Measurements from ENCODE around the gene SIRPB1.
"Not testable (repeated sequence)": the region's sequence is repeated elsewhere in the genome, so short reads cannot be mapped to it uniquely, and the experiment has no call there.

Gene SIRPB1

DNA sequence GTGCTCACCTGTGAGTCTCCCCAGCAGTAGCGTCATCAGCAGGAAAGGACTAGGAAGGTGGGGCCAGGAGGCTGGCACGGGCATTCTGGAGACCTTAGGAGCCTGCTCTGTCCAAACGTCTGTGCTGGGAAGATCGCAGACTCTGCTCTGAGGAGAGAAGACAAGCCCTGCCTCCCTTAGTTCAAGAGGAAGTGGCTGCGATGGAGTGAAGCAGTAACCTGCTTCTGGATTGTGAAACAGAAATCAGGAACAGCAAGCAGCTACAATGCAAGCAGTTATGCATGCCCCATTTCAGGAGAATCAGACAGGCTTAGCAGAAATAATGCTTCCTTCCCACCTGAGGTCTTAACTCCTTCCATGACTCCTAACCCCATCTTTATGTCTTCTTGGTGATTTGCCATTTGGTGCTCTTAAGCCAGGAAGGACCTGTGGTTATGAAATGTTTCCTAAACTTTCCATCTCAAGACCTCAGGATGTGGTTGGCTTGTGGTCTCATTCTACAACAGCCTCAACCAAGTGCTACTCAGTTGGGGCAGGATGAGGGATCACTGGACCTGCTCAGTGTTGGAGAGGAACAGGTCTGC lies at the start of gene SIRPB1:
Gene SIRPB1 (minus strand): TSS at position 149 of the 584 bp plus-strand sequence. CDS start 65 bp downstream, at position 84.
- DNase-seq: no peak

DNA sequence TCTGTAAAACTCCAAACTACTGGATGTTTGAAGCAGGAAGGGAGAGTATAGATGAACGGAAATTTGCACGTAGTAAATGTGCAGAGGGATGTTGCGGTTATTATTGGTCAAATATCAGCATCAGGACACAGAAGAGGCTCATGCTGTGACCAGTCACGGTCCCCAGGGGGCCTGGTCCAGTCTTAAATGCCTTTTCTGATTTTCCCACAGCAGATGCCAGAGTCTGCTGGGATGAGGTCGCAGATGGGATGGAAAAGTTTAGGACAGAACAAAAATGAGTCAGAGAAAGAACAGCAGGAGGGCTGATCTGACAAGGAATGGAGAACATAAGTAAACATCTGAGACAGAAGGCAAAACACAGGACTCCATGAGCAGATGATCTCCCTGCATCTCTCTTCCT lies 49.5 kb upstream of the SIRPB1 start:
- DNase-seq: no peak

DNA sequence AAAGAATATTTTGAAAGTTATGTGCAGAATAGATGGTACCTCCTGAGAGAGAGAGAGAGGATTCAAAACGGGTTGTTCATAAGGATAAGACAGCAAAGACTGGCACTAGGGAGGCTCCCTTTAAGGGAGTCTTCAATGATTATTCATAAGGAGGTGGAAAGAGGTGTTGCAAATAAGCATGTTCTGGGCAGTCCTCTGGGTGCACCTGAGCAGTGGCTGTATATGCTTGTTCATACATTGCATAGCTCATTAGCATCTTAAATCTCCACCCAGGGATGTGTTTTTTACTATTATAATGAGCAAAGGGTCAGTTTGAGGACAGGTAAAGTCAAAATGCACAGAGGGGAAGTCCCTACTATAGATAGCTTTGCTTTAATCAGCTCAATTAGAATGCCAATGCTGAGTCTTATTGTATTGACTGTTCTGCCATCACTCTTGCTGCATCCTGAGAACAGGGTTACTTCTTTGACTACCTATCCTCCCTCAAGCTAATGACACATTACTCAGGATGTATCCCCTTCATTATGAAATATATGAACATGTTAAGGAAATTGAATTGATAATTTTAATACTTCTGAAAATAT lies 47.8 kb upstream of the SIRPB1 start:
- no peak for DNase-seq

DNA sequence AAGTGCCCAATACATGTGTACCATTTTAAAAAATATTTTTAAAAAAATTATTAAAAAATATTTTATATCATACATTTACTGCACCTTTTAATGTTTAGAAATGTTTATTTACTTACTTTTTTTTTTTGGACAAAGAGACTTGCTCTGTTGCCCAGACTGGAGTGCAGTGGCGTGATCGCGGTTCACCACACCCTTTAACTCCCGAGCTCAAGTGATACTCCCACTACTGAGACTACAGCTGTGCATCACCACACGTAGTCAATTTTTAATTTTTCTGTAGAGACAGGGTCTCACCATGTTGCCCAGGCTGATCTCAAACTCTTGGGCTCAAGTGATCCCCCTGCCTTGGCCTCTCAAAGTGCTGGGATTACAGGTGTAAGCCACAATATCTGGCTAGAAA lies 47.0 kb upstream of the SIRPB1 start:
- DNase-seq: no peak

DNA sequence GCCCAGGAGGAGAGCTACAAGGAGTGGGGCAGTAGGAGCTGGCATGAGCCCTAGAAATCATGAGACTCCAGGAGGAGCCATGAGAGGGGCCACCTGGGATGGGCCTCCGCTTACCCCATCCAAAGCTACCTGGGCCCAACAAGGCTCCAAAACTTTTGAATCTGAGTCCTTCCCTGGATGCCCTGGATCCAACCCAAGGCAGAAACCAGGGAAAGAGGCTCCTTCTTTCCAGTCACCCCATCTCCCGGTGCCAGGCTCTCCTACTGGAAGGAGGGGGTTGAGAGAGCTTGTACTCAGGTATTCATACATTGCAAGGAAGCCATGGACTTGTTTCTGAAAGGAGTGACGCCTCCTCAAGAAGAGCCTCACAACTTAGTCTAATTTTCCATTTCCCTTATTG lies 45.5 kb upstream of the SIRPB1 start:
- DNase-seq: no peak

DNA sequence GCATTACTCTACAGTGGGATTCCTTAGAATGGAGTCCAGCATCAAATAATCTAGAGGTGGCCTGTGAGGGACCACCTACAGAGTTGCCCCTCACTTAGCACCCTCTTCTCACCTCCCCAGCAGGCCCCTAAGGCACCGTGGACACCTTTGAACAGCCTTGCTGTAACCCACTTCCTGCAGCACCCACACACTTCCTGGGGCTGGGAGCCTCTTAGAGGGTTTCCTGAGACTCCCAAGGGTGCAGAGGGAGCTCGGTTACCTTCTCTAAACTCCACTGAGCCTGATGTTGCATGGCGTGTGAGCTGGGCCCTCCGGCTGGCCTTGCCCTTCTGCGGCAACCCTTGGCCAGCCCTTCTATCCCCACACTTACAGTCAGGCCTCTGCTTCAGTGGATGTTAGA lies 45.1 kb upstream of the SIRPB1 start:
- DNase-seq: peak; percentile 76

DNA sequence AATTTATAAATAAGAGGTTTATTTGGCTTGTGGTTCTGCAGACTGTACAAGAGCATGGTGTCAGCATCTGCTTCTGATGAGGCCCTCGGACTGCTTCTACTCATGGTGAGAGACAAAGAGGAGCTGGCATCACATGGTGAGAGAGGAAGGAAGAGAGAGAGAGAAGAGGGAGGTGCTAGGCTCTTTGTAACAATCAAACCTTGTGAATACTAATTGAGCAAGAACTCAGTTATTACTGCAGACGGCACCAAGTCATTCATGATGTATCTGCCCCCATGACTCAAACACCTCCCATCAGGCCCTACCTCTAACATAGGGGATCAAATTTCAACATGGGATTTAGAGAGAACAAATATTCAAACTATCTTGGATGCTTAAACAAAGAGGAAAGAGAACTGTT lies 44.1 kb upstream of the SIRPB1 start:
- DNase-seq: no peak

DNA sequence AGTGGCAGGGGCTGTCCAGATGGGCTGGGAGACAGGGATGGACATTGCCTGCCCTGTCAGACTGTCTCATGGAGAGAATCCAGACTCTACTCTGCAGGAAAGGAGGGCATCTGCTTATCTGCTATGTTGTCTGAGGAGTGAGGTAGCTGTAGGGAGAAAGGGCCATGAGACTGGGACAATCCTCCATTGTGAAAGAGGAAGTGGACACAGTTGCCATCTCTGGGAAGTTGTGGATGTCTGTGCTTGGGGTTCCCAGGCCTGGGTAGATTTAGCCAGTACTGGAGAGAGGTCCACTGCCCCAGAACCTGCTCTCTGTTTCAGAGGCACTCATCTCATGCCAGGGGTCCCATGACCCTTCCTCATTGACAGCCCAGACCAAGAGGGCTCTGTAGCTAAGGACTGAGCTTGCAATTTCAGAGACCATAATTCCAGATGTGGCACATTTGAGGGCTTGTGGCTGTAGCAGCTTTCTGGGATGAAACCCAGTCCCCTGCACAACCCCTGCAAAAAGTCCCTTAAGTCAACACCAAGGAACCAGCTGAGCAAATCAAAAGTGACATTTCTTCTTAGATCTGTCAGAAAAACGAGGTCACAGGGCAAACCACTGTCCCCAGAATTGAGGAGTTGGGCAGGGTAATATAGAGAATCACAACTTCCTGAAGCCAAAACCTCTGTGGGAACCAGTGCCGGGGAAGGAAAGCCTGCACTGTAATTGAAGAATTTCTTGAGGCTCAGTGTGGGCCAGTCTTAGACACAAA lies 41.9 kb upstream of the SIRPB1 start:
- DNase-seq: no peak

DNA sequence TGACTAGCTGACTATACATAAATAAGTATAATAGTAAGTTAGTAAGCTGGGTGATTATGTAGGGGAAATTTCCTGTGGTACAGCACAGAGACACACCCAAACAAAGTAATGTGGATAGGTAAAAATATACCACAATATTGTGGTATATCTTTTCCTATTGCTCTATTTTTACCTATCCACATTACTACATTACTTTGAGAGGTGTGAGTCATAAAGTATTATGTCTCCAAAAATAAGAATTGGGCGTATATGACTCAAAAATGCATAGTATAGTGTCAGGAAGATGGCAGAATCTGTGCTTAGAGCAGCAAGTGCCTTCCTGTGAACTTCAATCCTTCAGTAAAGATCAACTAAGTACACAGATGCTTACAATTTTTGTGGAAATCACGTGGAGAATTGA lies 40.4 kb upstream of the SIRPB1 start:
- DNase-seq: no peak

DNA sequence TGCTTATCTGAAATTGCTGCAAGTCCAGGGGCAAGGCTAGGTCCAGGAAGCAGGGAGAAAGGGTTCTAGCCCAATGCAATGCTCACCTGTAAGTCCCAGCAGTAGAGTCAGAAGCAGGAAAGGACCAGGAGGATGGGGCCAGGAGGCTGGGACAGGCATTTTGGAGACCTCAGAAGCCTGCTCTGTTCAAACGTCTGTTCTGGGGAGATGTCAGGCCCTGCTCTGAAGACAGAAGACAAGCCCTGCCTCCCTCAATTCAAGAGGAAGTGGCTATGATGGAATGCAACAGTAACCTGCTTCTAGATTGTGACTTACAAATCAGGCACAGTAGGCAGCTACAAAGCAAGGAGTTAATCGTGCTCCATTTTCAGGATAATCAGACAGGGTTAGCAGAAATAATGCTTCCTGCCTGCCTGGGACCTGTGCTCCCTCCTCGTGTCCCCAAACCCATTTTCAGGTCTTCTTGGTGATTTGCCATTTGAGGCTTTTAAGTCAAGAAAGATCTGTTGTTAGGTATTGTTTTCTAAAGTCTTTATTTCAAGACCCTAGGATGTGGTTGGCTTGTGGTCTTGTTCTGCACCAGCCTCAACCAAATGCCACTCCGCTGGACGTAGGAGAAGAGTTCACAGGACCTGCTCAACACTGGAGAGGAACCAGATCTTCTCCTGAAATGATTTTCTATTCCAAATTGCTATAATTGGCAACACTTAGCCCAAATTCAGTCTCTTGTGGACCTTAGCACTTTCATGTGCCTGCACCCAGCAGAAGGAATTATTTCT lies 37.9 kb upstream of the SIRPB1 start, which contains the start of gene SIRPG:
Gene SIRPG (minus strand): TSS at position 224 of the 779 bp plus-strand sequence. CDS start 65 bp downstream, at position 159.
- DNase-seq: no peak

DNA sequence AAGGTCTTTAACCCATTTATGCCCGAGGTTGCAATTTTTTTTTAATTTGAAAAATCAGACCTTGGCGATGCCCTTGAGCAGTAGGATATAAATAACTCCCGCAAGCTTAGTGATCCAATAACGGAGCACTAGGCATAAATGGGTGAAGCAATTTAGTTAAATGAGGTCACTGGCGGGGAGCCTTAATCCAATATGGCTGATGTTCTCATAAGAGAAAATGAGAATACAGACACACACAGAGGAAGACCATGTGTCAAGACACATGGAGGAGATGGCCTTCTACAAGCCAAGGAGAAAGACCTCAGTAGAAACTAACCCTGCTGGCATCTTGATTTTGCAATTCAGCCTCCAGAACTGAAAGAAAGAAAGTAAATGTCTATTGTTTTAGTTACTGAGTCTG lies 37.0 kb upstream of the SIRPB1 start:
- DNase-seq: no peak

DNA sequence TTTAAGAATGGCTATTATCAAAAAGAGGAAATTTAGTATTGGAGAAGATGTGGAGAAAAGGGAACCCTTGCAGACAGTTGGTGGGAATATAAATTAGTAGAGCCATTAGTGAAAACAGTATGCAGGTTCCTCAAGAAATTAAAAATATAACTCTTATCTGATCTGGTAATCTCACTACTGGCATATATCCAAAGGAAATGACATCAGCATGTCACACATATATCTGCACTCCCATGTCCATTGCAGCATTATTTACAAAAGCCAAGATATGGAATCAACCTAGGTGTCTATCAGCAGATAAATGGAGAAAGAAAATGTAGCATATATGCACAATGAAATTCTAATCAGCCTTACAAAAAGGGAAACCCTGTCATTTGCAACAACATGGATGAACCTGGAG lies 35.2 kb upstream of the SIRPB1 start:
- no peak for DNase-seq

DNA sequence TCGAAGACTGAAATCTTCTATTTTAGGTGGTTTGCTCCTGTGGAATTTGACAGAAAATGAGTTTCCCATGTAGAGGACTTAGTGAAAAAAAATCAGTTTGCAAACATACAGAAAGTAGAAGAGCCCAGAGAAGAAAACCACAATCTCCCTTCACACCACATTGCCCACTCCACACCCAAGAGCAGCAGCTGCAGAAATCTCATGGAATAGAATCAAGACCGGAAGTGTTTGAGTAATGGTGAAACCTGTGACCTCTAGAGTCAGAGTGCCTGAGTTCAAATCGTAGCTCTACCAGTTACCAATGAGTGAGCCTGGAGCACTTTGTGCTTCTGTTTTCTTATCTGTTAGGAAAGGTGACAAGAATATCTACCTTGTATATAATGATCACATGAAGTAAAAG lies 33.2 kb upstream of the SIRPB1 start:
- DNase-seq: no peak

DNA sequence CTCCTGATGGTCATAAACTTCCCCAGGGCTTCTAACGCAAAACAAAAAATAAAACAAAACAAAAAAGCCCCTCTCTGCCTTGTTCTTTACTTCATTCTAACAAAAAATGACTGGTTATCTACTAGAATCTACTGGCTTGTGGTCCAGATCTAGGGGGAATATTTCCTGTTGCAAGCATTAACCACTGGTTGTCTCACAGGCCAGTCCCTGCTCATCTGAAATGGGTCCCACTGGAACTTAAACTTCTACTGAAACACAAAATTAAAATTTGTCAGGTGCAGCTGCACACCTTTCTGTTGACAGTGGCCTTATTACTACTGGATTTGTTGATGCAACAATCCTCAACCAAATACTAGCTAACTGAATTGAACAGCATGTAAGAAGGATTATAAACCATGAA lies 32.3 kb upstream of the SIRPB1 start:
- no peak for DNase-seq

DNA sequence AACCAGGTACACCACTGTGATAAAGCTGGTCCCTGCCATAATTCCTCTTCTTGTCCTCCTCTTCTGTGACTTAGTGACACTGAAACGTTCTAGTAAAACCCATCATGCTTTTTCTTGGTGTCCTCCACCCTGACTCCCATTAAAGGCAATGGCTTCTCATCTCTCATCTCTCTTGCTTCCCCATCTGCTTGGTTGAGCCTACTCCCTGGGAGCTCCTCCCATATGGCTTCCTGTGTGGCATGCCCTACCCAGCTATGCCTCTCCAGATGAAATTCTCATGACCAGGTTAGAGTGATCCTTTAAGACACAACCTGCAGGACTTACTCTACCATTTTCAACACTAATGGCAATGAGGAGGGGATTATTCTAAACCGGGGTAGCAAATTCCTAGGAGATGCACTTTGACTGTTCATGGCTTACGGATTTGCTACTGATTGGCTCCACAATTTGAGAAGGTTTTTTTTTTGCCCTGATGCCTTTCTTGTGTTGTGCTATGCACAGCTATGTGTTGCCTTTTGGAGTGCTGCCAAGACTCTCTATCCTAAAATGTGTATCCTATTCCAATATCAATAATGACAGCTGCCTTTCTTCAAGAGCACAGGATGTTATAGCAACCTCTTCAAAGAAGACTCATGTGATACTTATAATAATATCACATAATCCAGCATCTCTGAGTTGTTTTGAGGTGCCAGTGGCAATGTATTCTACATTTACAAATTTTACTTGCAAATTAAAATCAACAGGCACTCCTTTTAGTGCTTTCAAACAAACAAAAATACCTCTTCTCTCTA lies 31.7 kb upstream of the SIRPB1 start:
- no peak for DNase-seq

DNA sequence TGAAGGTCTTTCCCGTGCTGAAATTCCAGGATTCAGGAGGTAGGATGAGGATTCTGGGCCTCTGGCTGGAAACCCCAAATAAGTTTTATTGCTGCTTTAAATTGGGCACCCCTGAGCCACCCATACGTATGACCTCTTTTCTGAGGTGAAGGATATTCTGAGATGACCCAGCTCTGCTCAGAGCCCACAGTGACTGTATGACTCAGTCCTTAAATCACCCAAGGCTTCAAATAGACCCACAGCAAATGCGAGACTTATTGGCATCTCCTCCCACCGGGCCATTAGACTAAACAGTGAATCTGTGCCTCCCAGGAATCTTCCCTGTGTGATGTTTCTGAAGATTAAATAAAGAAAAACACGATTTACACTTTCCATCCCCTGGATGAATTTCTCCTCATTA lies 28.3 kb upstream of the SIRPB1 start:
- DNase-seq: no peak

DNA sequence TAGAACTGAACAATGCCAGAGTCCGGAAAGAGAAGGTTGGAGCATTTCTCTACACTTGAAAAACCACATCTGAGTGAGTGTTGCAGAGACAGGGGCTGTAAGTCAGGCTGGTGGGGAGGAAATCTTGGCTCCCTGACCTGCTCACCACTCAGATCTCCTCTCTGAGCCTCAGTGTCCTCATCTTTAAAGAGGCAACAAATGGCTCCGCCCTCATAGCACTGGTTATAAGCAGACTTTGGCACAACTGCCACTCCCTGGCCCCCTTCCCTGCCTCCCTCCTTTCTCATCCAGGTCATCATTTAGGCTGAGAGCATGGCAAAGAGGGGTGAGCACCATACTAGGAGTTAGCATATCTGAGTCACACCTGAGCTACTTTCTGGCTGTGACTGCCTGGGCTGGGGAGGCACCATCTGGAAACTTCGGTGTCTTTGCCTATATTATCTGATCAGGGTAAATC lies 27.2 kb upstream of the SIRPB1 start:
- DNase-seq: peak; percentile 56

DNA sequence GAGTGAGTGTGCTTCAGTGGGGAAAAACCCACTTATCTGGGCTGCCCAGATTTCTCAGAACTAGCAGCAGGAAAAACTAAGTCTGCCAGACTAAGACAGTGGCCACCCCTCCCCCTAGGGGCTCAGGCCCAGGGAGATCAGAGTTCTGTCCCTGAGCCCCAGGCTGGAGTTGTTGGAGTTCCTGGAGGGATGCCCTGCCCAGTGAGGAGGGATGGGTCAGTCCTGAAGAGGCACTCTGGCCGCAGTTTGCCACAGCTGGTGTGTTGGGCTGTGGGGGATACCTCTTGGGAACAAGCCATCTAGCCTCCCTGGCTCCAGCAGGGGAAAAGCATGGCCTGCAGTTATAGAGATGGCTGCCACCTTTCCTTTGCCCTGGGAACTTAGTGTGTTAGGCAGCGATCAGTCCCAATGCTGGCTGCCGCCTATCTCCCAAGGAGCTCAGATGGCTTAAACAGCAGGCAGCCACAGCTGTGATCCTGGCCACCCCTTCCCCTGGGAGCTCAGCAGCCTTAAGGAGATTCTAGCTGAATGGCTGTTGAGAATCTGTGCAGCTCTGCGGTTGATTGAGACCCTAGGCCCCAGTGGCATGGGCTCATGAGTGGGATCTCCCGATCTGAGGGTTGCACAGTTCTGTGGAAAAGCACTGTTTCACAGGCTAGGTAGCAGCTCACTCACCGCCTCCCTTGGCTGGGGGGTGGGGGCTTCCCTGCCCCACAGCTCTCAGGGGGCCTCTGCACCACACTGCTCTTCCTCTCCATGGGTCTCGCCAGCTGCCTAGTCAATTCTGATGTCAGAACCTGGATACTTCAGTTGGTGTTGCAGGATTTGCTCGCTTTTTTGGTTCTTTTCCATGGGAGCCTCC lies 24.5 kb upstream of the SIRPB1 start:
- no peak for DNase-seq

DNA sequence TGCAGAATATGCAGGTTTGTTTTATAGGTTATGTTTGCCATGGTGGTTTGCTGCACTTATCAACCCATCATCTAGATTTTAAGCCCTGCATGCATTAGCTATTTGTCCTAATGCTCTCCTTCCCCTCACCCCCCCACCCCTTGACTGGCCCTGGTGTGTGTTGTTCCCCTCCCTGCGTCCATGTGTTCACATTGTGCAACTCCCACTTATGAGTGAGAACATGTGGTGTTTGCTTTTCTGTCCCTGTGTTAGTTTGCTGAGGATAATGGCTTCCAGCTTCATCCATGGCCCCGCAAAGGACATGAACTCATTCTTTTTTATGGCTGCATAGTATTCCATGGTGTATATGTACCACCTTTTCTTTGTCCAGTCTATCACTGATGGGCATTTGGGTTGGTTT lies 18.8 kb upstream of the SIRPB1 start:
- not testable (repeated sequence) for DNase-seq

DNA sequence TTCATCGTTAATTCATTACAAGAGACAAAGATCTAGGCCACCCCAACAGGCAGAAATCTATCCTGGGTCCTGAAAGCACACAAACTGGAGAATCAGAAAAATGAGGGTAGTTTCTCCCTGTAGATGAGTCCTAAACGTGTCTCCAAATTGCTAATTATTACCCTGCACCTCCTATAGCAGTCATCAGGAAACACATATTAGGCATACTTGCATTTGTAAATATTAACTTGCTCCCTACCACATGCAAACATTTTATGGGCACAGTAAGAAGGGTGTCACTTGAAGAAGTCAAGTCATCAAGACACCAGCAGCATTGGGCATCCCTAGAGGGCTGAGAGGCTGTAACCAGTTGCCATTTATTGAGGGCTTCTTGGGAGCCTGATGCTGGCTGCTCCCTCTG lies 17.9 kb upstream of the SIRPB1 start:
- DNase-seq: no peak

DNA sequence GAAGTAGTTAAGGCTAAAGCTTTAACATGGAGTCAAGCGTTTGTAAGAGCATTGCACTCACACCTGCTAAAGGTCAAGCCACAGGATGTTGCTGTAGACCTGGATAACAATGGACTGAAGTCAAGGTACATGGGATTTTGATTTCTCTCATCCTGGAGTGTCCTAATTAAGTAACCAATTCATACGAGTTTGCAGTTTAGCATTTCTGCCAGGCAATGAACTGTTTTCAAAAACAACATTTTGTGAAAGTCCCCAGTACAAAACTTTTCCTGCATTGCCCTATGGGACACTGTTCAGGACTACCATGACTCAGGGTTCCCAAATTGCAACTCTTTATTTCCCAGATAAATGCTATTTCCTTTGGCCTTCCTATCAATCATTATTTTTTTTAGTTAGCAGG lies 17.4 kb upstream of the SIRPB1 start:
- no peak for DNase-seq

DNA sequence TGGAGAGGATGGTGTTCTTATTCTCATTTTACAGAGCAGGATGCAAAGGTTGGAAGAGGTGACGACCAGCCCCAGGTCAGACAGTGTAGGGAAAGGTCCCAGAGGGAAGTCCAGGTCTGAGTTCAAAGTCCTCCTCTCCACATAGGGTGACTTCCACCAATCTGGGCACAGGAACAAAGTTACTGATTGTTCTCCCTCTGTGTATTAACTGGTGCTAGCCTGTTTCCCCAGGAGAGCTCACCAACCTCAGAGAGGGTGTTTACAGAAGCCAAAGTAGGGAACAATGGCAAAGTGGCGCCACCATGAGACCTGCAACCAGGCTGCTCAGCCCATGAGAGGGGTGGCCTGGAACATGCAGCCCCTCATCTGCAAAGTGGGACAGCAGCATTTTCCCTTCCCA lies 16.8 kb upstream of the SIRPB1 start:
- DNase-seq: no peak

Data from stimulated activated CD8-positive, alpha-beta memory T cell treated with anti-CD3 and anti-CD28 coated beads, Interleukin-4, amount 100 ng/mL, for 48 hours (primary cell).